HepG2 (cell line): Measurements from ENCODE around the gene PMAIP1. TPM values are rescaled to one million over a fixed set of nuclear protein-coding genes. Genes with fewer than 3 reads are reported as not detected.
A peak's percentile ranks its signal among the peaks of the same experiment; 100 is the strongest.

Experiments
- ARID5B ChIP-seq: IDR thresholded peaks from 2 replicates; pipeline ENCODE4 v1.4.0; 2020; ENCODE audit warnings: mild to moderate bottlenecking, missing genetic modification reagents
- BORCS8-MEF2B ChIP-seq: sonication (generic); formaldehyde crosslinking; IDR thresholded peaks from 2 replicates; pipeline ENCODE4 v1.8.0; 2022; ENCODE audit warnings: mild to moderate bottlenecking, missing genetic modification reagents
- BRD4 ChIP-seq: sonication (generic); formaldehyde crosslinking; IDR thresholded peaks from 2 replicates; pipeline ENCODE4 v1.4.0; 2020; ENCODE audit warnings: missing genetic modification reagents
- EP300 ChIP-seq, 3 experiments: sonication (generic) in 1 of 3; formaldehyde crosslinking in 1 of 3; IDR thresholded peaks; 2 replicates each; pipeline versions ENCODE4 v1.5.1 to v1.6.1; 2011 to 2020; ENCODE audit warnings: low read depth in 2 of 3, low read length in 2 of 3, borderline replicate concordance in 1 of 3, improper control_type of control experiment in 1 of 3, mild to moderate bottlenecking in 1 of 3, missing genetic modification reagents in 1 of 3, moderate library complexity in 1 of 3
- ISL2 ChIP-seq: sonication (generic); formaldehyde crosslinking; IDR thresholded peaks from 2 replicates; pipeline ENCODE4 v1.5.0; 2020; ENCODE audit warnings: missing genetic modification reagents
- LRRFIP1 ChIP-seq: sonication (generic); formaldehyde crosslinking; conservative IDR thresholded peaks from 2 replicates; pipeline ENCODE4 v1.4.0; 2020; ENCODE audit warnings: missing genetic modification reagents
- NCOR1 ChIP-seq: fragments of 200-600 bp; sonication (generic); IDR thresholded peaks from 2 replicates; pipeline ENCODE4 v1.7.0; 2017; ENCODE audit warnings: antibody characterized with exemption, low read length, borderline replicate concordance
- SRY ChIP-seq: sonication (generic); formaldehyde crosslinking; IDR thresholded peaks from 2 replicates; pipeline ENCODE4 v1.8.0; 2022; ENCODE audit warnings: mild to moderate bottlenecking, missing genetic modification reagents
- TEAD3 ChIP-seq: optimal IDR thresholded peaks from 2 replicates; pipeline ENCODE3; 2016; ENCODE audit warnings: borderline replicate concordance
- ZBTB4 ChIP-seq: sonication (generic); formaldehyde crosslinking; IDR thresholded peaks from 2 replicates; pipeline ENCODE4 v1.4.0; 2020; ENCODE audit warnings: missing genetic modification reagents, mild to moderate bottlenecking, borderline replicate concordance
- ZBTB43 ChIP-seq: sonication (generic); formaldehyde crosslinking; conservative IDR thresholded peaks from 2 replicates; pipeline ENCODE4 v1.4.0; 2020; ENCODE audit warnings: missing genetic modification reagents
- ZNF33B ChIP-seq: sonication (generic); formaldehyde crosslinking; IDR thresholded peaks from 2 replicates; pipeline ENCODE4 v1.5.1; 2020; ENCODE audit warnings: mild to moderate bottlenecking, missing genetic modification reagents
- ZNF343 ChIP-seq: sonication (generic); formaldehyde crosslinking; IDR thresholded peaks from 2 replicates; pipeline ENCODE4 v1.4.0; 2020; ENCODE audit warnings: mild to moderate bottlenecking, missing genetic modification reagents
- ZNF576 ChIP-seq: sonication (generic); formaldehyde crosslinking; IDR thresholded peaks from 2 replicates; pipeline ENCODE4 v1.4.0; 2020; ENCODE audit warnings: mild to moderate bottlenecking, missing genetic modification reagents
- ZNF749 ChIP-seq: sonication (generic); formaldehyde crosslinking; IDR thresholded peaks from 2 replicates; pipeline ENCODE4 v1.8.0; 2022; ENCODE audit warnings: mild to moderate bottlenecking, missing genetic modification reagents, moderate library complexity, borderline replicate concordance
- ZNF782 ChIP-seq: sonication (generic); formaldehyde crosslinking; IDR thresholded peaks from 2 replicates; pipeline ENCODE4 v1.4.0; 2020; ENCODE audit warnings: missing genetic modification reagents, mild to moderate bottlenecking, borderline replicate concordance
- polyA plus RNA-seq, 8 experiments: library from polyadenylated mRNA; depleted of rRNA in 3 of 8; stranded (reverse) in 7 of 8; unstranded in 1 of 8; fragments of >200 nt; fragmentation: Illumina TruSeq in 4 of 8; extraction: Trizol in 4 of 8; gene quantifications; 2 replicates each; pipeline versions ENCODE4 v1.2.1 to v1.2.3, GENCODE V29; 2011 to 2016; ENCODE audit warnings: low read depth in 4 of 8, missing spikeins in 1 of 8, mixed read lengths in 1 of 8; ENCODE audit not compliant: insufficient read depth in 1 of 8
- total RNA-seq, 5 experiments: library from RNA; depleted of rRNA; stranded (reverse); fragments of >200 nt; fragmentation: Illumina TruSeq; extraction: Trizol; gene quantifications; 2 replicates each; pipeline ENCODE4 v1.2.3, GENCODE V29; 2016; ENCODE audit warnings: low read depth in 1 of 5

The PMAIP1 gene
- total and polyA plus RNA-seq, 2 of the 13 experiments (the other 11 are each of a cell fraction or from before 2014, with no cell fraction given): 1.5 to 1.7 TPM

- TF ChIP-seq ZBTB4 (no peak), EP300 (IDR thresholded peaks at IDR 0.05; ENCODE audit: low read depth in 2 of 2, low read length in 2 of 2) (peak in 1 of 2 experiments; percentile 30; a peak in 1 of 4 replicates), EP300 (CRISPR knock-in tag; IDR thresholded peaks at IDR 0.05; ENCODE audit: borderline replicate concordance) (no peak), ZNF749 (CRISPR knock-in tag) (no peak), ZNF576 (CRISPR knock-in tag) (no peak), ARID5B (peak; percentile 80), LRRFIP1 (CRISPR knock-in tag) (no peak), ZNF343 (CRISPR knock-in tag) (no peak), NCOR1 (no peak), ZNF782 (CRISPR knock-in tag) (no peak), SRY (no peak), ZNF33B (CRISPR knock-in tag) (no peak), TEAD3 (CRISPR knock-in tag) (no peak), ISL2 (CRISPR knock-in tag) (no peak), BORCS8-MEF2B (CRISPR knock-in tag) (no peak), ZBTB43 (CRISPR knock-in tag) (no peak), BRD4 (CRISPR knock-in tag) (no peak)
Observed at GRCh38 chr18:59881728-59882656, 17.8 kb upstream of the PMAIP1 start (continued).
